Fibroblast of skin of left biceps (primary cell): ENCODE data around the gene FALEC.

Source experiments
- DNase-seq, 2 experiments: peaks; one replicate each; pipeline ENCODE4 v3.0.0-alpha.2; 2013; ENCODE audit warnings: low read depth in 2 of 2

Gene FALEC

GRCh38 chr1:150511985-150512660, 3.4 kb upstream of the FALEC start:
- no peak for DNase-seq

- no peak for DNase-seq
Measured at GRCh38 chr1:150512846-150513245, 2.7 kb upstream of the FALEC start.

GRCh38 chr1:150513351-150513791, 2.2 kb upstream of the FALEC start:
- DNase-seq, result no peak

- DNase-seq, result no peak
Measured at GRCh38 chr1:150514260-150514659, 1.3 kb upstream of the FALEC start.

- no peak for DNase-seq
Measured at GRCh38 chr1:150514913-150515327, 632 bp upstream of the FALEC start.

GRCh38 chr1:150516050-150516591, 569 bp downstream of the FALEC start:
- no peak for DNase-seq

GRCh38 chr1:150516616-150517015, 1.1 kb downstream of the FALEC start:
- DNase-seq, result no peak

GRCh38 chr1:150521196-150521968, 5.8 kb downstream of the FALEC start:
- DNase-seq, result no peak

- no peak for DNase-seq
Measured at GRCh38 chr1:150525348-150525747, 9.8 kb downstream of the FALEC start.

- no peak for DNase-seq
Measured at GRCh38 chr1:150528196-150528595, 12.6 kb downstream of the FALEC start.

- no peak for DNase-seq
Measured at GRCh38 chr1:150529017-150529416, 13.5 kb downstream of the FALEC start.

- DNase-seq, result no peak
Measured at GRCh38 chr1:150530491-150531159, 15.1 kb downstream of the FALEC start.

GRCh38 chr1:150532860-150533259, 17.3 kb downstream of the FALEC start:
- DNase-seq, result no peak

GRCh38 chr1:150534002-150534401, 18.4 kb downstream of the FALEC start:
- no peak for DNase-seq

GRCh38 chr1:150535511-150536287, 20.1 kb downstream of the FALEC start:
- no peak for DNase-seq

GRCh38 chr1:150536836-150537731, 21.5 kb downstream of the FALEC start:
- DNase-seq, result no peak

- DNase-seq, result peak in 1 of 2 experiments; percentile 52
Measured at GRCh38 chr1:150537732-150538684, 22.5 kb downstream of the FALEC start.

GRCh38 chr1:150543500-150544143, 28.1 kb downstream of the FALEC start:
- DNase-seq, result no peak

- no peak for DNase-seq
Measured at GRCh38 chr1:150544204-150544603, 28.7 kb downstream of the FALEC start.
